ENCODE measurements around the gene BHLHE23.

DNA sequence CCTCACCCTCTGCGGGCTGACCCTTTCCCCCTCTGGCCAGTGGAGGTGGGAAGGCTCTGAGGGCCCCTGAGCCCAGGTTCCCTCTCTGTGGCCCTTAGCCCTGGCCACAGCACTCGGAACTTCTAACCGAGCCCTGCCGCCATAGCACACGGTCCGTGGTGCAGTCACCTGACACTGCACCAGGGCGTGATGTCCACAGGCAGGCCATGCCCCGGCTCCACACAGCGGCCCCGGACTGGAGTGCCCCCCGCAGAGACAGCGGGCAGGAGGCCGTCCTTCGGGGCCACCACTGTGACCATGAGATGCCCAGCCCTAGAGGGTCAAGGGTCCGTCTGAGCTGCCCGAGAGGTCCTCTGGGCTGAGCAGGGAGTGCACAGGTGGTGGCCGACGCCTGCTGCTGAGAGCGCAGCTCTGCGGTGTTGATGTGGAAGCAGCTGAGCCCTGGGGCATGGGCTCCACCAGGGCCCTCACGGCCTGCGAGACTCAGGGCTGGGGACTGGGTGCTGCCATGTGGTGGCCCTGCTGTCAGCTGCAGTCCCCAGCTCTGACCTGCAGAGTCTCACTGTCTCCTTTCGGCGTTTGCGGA is 11.2 kb upstream of the BHLHE23 start:
- TF ChIP-seq, protein P1, sequence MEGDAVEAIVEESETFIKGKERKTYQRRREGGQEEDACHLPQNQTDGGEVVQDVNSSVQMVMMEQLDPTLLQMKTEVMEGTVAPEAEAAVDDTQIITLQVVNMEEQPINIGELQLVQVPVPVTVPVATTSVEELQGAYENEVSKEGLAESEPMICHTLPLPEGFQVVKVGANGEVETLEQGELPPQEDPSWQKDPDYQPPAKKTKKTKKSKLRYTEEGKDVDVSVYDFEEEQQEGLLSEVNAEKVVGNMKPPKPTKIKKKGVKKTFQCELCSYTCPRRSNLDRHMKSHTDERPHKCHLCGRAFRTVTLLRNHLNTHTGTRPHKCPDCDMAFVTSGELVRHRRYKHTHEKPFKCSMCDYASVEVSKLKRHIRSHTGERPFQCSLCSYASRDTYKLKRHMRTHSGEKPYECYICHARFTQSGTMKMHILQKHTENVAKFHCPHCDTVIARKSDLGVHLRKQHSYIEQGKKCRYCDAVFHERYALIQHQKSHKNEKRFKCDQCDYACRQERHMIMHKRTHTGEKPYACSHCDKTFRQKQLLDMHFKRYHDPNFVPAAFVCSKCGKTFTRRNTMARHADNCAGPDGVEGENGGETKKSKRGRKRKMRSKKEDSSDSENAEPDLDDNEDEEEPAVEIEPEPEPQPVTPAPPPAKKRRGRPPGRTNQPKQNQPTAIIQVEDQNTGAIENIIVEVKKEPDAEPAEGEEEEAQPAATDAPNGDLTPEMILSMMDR (IDR thresholded peaks at IDR 0.05) = no peak
- no peak for TF ChIP-seq POLR2AphosphoS5 (IDR thresholded peaks at IDR 0.05)
